GM18951 (cell line): ENCODE measurements around the gene FGF3.
"Not testable (repeated sequence)": the region's sequence is repeated elsewhere in the genome, so short reads cannot be mapped to it uniquely, and the experiment has no call there.

ENCODE experiments used
- POLR2A ChIP-seq: IDR thresholded peaks from 4 replicates; pipeline ENCODE4 v1.6.1; 2011; ENCODE audit warnings: mild to moderate bottlenecking; ENCODE audit not compliant: insufficient read length, insufficient read depth; ENCODE audit errors: extremely low read depth
- in situ Hi-C: fragments of 300-500 bp; cut with MboI; formaldehyde crosslinking; loops from one replicate; pipeline ENCODE4 v1.12.0; 2022; ENCODE audit warnings: low sequenced_read_pairs, mixed read lengths, inconsistent platforms; ENCODE audit not compliant: unreplicated experiment

The FGF3 gene

GRCh38 chr11:69771466-69771865 is 47.8 kb downstream of the FGF3 start:
- TF ChIP-seq POLR2A, result no peak
- in situ Hi-C loops, result no loop called here

- no peak for TF ChIP-seq POLR2A
- in situ Hi-C loops, result no loop called here
Measured at GRCh38 chr11:69770540-69770939, 48.7 kb downstream of the FGF3 start.

- no peak for TF ChIP-seq POLR2A
- in situ Hi-C loops, result no loop called here
Measured at GRCh38 chr11:69765498-69765995, 53.7 kb downstream of the FGF3 start.

GRCh38 chr11:69764918-69765317 is 54.3 kb downstream of the FGF3 start:
- in situ Hi-C loops, result not testable (repeated sequence)

GRCh38 chr11:69760319-69760718 is 58.9 kb downstream of the FGF3 start:
- no peak for TF ChIP-seq POLR2A
- in situ Hi-C loops, result no loop called here
